Liver (tissue), 3 donors: ENCODE results near the gene TAS2R40.

Experiments
- ATF3 ChIP-seq: IDR thresholded peaks from 2 replicates; pipeline ENCODE4 v1.6.1; 2016; ENCODE audit warnings: antibody characterized with exemption
- CTCF ChIP-seq: fragments of 150-350 bp; IDR thresholded peaks from 2 replicates; pipeline ENCODE4 v1.5.1; 2017; ENCODE audit warnings: improper control_type of control experiment, low read depth, low read length; ENCODE audit not compliant: missing input control
- EGR1 ChIP-seq, 2 donors: IDR thresholded peaks; 2 replicates each; pipeline ENCODE4 v1.6.1; 2016 to 2018; ENCODE audit warnings: antibody characterized with exemption in 2 of 2, low read depth in 2 of 2
- JUND ChIP-seq, 2 donors: IDR thresholded peaks; 2 replicates each; pipeline ENCODE4 v1.6.1; 2016; ENCODE audit warnings: antibody characterized with exemption in 2 of 2
- MAX ChIP-seq: IDR thresholded peaks from 2 replicates; pipeline ENCODE4 v1.6.1; 2016; ENCODE audit warnings: antibody characterized with exemption
- REST ChIP-seq: IDR thresholded peaks from 2 replicates; pipeline ENCODE4 v1.6.1; 2016; ENCODE audit warnings: antibody characterized with exemption, mild to moderate bottlenecking
- TAF1 ChIP-seq: conservative IDR thresholded peaks from 2 replicates; pipeline ENCODE4 v1.6.1; 2016; ENCODE audit warnings: antibody characterized with exemption, mild to moderate bottlenecking
- donor health status: healthy.
- donor health status: healthy.

- TF ChIP-seq MAX (no peak), ATF3 (no peak), TAF1 (no peak), JUND (IDR thresholded peaks at IDR 0.05) (no peak), CTCF (no peak), EGR1 (IDR thresholded peaks at IDR 0.05; ENCODE audit: low read depth in 2 of 2) (no peak), REST (no peak)
Measured at GRCh38 chr7:143193880-143194279, 28.0 kb upstream of the TAS2R40 start.
